HepG2 (cell line): ENCODE results near the gene ANKFY1. TPM values are rescaled to one million over a fixed set of nuclear protein-coding genes. Genes with fewer than 3 reads are reported as not detected.

ENCODE experiments used
- DZIP1 ChIP-seq: sonication (generic); formaldehyde crosslinking; IDR thresholded peaks from 2 replicates; pipeline ENCODE4 v1.5.0; 2020; ENCODE audit warnings: mild to moderate bottlenecking, missing genetic modification reagents
- EP300 ChIP-seq, 3 experiments: sonication (generic) in 1 of 3; formaldehyde crosslinking in 1 of 3; IDR thresholded peaks; 2 replicates each; pipeline versions ENCODE4 v1.5.1 to v1.6.1; 2011 to 2020; ENCODE audit warnings: low read depth in 2 of 3, low read length in 2 of 3, borderline replicate concordance in 1 of 3, improper control_type of control experiment in 1 of 3, mild to moderate bottlenecking in 1 of 3, missing genetic modification reagents in 1 of 3, moderate library complexity in 1 of 3
- IRX3 ChIP-seq: sonication (generic); formaldehyde crosslinking; IDR thresholded peaks from 2 replicates; pipeline ENCODE4 v1.8.1; 2023; ENCODE audit warnings: mild to moderate bottlenecking, low read depth, missing genetic modification reagents, borderline replicate concordance
- KIAA2018 ChIP-seq: sonication (generic); formaldehyde crosslinking; IDR thresholded peaks from 2 replicates; pipeline ENCODE4 v1.5.0; 2020; ENCODE audit warnings: mild to moderate bottlenecking, missing genetic modification reagents, borderline replicate concordance
- TOE1 ChIP-seq: sonication (generic); formaldehyde crosslinking; IDR thresholded peaks from 2 replicates; pipeline ENCODE4 v1.4.0; 2020; ENCODE audit warnings: mild to moderate bottlenecking, missing genetic modification reagents
- ZNF260 ChIP-seq: sonication (generic); formaldehyde crosslinking; IDR thresholded peaks from 2 replicates; pipeline ENCODE4 v1.4.0; 2020; ENCODE audit warnings: missing genetic modification reagents, low read depth, mild to moderate bottlenecking, borderline replicate concordance
- ZZZ3 ChIP-seq: sonication (generic); formaldehyde crosslinking; IDR thresholded peaks from 2 replicates; pipeline ENCODE4 v1.4.0; 2020; ENCODE audit warnings: missing genetic modification reagents, mild to moderate bottlenecking, borderline replicate concordance
- polyA plus RNA-seq, 8 experiments: library from polyadenylated mRNA; depleted of rRNA in 3 of 8; stranded (reverse) in 7 of 8; unstranded in 1 of 8; fragments of >200 nt; fragmentation: Illumina TruSeq in 4 of 8; extraction: Trizol in 4 of 8; gene quantifications; 2 replicates each; pipeline versions ENCODE4 v1.2.1 to v1.2.3, GENCODE V29; 2011 to 2016; ENCODE audit warnings: low read depth in 4 of 8, missing spikeins in 1 of 8, mixed read lengths in 1 of 8; ENCODE audit not compliant: insufficient read depth in 1 of 8
- total RNA-seq, 5 experiments: library from RNA; depleted of rRNA; stranded (reverse); fragments of >200 nt; fragmentation: Illumina TruSeq; extraction: Trizol; gene quantifications; 2 replicates each; pipeline ENCODE4 v1.2.3, GENCODE V29; 2016; ENCODE audit warnings: low read depth in 1 of 5

The ANKFY1 gene
- total and polyA plus RNA-seq, 2 of the 13 experiments (the other 11 are each of a cell fraction or from before 2014, with no cell fraction given), result 11.9 to 16.8 TPM

GRCh38 chr17:4179071-4179470 is 84.7 kb downstream of the ANKFY1 start (continued):
- TF ChIP-seq KIAA2018 (CRISPR knock-in tag) (no peak), ZNF260 (CRISPR knock-in tag) (no peak), DZIP1 (CRISPR knock-in tag) (no peak), IRX3 (CRISPR knock-in tag) (no peak), TOE1 (CRISPR knock-in tag) (no peak), EP300 (IDR thresholded peaks at IDR 0.05; ENCODE audit: low read depth in 2 of 2, low read length in 2 of 2) (no peak), EP300 (CRISPR knock-in tag; IDR thresholded peaks at IDR 0.05; ENCODE audit: borderline replicate concordance) (no peak), ZZZ3 (CRISPR knock-in tag) (no peak)
